ENCODE results near the gene FMNL2. TPM values are rescaled to one million over a fixed set of nuclear protein-coding genes. Genes with fewer than 3 reads are reported as not detected.

The FMNL2 gene
- total RNA-seq, 1 donor from 2014 or later = 41.7 TPM

GRCh38 chr2:152693033-152693432, 358.1 kb downstream of the FMNL2 start:
- H3K36me3 Mint-ChIP-seq (ENCODE audit: low read depth, unreplicated experiment) = peaks cover 3% of the 10 kb centered on the region

GRCh38 chr2:152694161-152694661, 359.2 kb downstream of the FMNL2 start:
- Mint-ChIP-seq H3K9me3 (ENCODE audit: unreplicated experiment) (no peaks in the 10 kb centered on the region), H3K27ac (ENCODE audit: unreplicated experiment) (no peak overlapping the region), H3K36me3 (ENCODE audit: low read depth, unreplicated experiment) (peaks cover 3% of the 10 kb centered on the region), H3K4me1 (ENCODE audit: unreplicated experiment) (no peaks in the 10 kb centered on the region), H3K27me3 (ENCODE audit: unreplicated experiment) (no peaks in the 10 kb centered on the region), H3K4me3 (ENCODE audit: unreplicated experiment) (no peak overlapping the region)
- DNase-seq (ENCODE audit: low spot score) = no peak
- no peak for TF ChIP-seq CTCF (IDR thresholded peaks at IDR 0.05; ENCODE audit: unreplicated experiment)

More at GRCh38 chr2:152693033-152693432, 358.1 kb downstream of the FMNL2 start:
- no peak for TF ChIP-seq CTCF (IDR thresholded peaks at IDR 0.05; ENCODE audit: unreplicated experiment)
- Mint-ChIP-seq H3K4me1 (ENCODE audit: unreplicated experiment) (no peaks in the 10 kb centered on the region), H3K27ac (ENCODE audit: unreplicated experiment) (no peak overlapping the region), H3K27me3 (ENCODE audit: unreplicated experiment) (no peaks in the 10 kb centered on the region), H3K4me3 (ENCODE audit: unreplicated experiment) (no peak overlapping the region), H3K9me3 (ENCODE audit: unreplicated experiment) (no peaks in the 10 kb centered on the region)
- DNase-seq (ENCODE audit: low spot score) = no peak

GRCh38 chr2:152695763-152696162, 360.8 kb downstream of the FMNL2 start:
- no peak for TF ChIP-seq CTCF (IDR thresholded peaks at IDR 0.05; ENCODE audit: unreplicated experiment)
- H3K27me3 Mint-ChIP-seq (ENCODE audit: unreplicated experiment) = no peaks in the 10 kb centered on the region
- no peak overlapping the region for H3K4me3 Mint-ChIP-seq (ENCODE audit: unreplicated experiment)
- DNase-seq (ENCODE audit: low spot score) = no peak
- H3K9me3 Mint-ChIP-seq (ENCODE audit: unreplicated experiment) = no peaks in the 10 kb centered on the region
- no peak overlapping the region for H3K27ac Mint-ChIP-seq (ENCODE audit: unreplicated experiment)
- H3K4me1 Mint-ChIP-seq (ENCODE audit: unreplicated experiment) = peaks cover 5% of the 10 kb centered on the region
- H3K36me3 Mint-ChIP-seq (ENCODE audit: low read depth, unreplicated experiment) = peaks cover 3% of the 10 kb centered on the region

- TF ChIP-seq CTCF (IDR thresholded peaks at IDR 0.05; ENCODE audit: unreplicated experiment) = no peak
- Mint-ChIP-seq H3K4me3 (ENCODE audit: unreplicated experiment) (no peak overlapping the region), H3K4me1 (ENCODE audit: unreplicated experiment) (peaks cover 5% of the 10 kb centered on the region), H3K27ac (ENCODE audit: unreplicated experiment) (no peak overlapping the region), H3K27me3 (ENCODE audit: unreplicated experiment) (no peaks in the 10 kb centered on the region), H3K36me3 (ENCODE audit: low read depth, unreplicated experiment) (peaks cover 9% of the 10 kb centered on the region), H3K9me3 (ENCODE audit: unreplicated experiment) (no peaks in the 10 kb centered on the region)
- DNase-seq (ENCODE audit: low spot score) = no peak
Measured at GRCh38 chr2:152696476-152696875, 361.5 kb downstream of the FMNL2 start.

Other genes with a start within 250 kb of the FMNL2 start
- 1.5 TPM for gene CACNB4, start 236.1 kb upstream of the FMNL2 start, total RNA-seq (ENCODE audit: unreplicated experiment)
- gene STAM2, start 159.4 kb upstream of the FMNL2 start, total RNA-seq (ENCODE audit: unreplicated experiment) = 22.9 TPM

Measured in endothelial cell (in vitro differentiated cells).